ENCODE results near the gene CEP44.
"Not testable (repeated sequence)": the region's sequence is repeated elsewhere in the genome, so short reads cannot be mapped to it uniquely, and the experiment has no call there.

CEP44 gene

GRCh38 chr4:174279433-174280155, 4.1 kb upstream of the CEP44 start:
- no peak for ATAC-seq

GRCh38 chr4:174281182-174281737, 2.5 kb upstream of the CEP44 start:
- no peak for ATAC-seq

- no peak for ATAC-seq
Observed at GRCh38 chr4:174281901-174282300, 1.8 kb upstream of the CEP44 start.

GRCh38 chr4:174282836-174283506, 740 bp upstream of the CEP44 start:
- ATAC-seq, result peak; percentile 97 to 98

- ATAC-seq, result no peak
Observed at GRCh38 chr4:174284487-174284886, 776 bp downstream of the CEP44 start.

- ATAC-seq, result no peak
Observed at GRCh38 chr4:174286870-174287269, 3.2 kb downstream of the CEP44 start.

- no peak for ATAC-seq
Observed at GRCh38 chr4:174292473-174292872, 8.8 kb downstream of the CEP44 start.

- not testable (repeated sequence) for ATAC-seq
Observed at GRCh38 chr4:174294641-174295040, 10.9 kb downstream of the CEP44 start.

- not testable (repeated sequence) for ATAC-seq
Observed at GRCh38 chr4:174295142-174295541, 11.4 kb downstream of the CEP44 start.

- no peak for ATAC-seq
Observed at GRCh38 chr4:174303687-174304086, 20.0 kb downstream of the CEP44 start.

- ATAC-seq, result no peak
Observed at GRCh38 chr4:174304664-174305063, 21.0 kb downstream of the CEP44 start.

- ATAC-seq, result no peak
Observed at GRCh38 chr4:174305961-174306360, 22.2 kb downstream of the CEP44 start.

GRCh38 chr4:174307694-174308093, 24.0 kb downstream of the CEP44 start:
- no peak for ATAC-seq

GRCh38 chr4:174312993-174313392, 29.3 kb downstream of the CEP44 start:
- no peak for ATAC-seq

- ATAC-seq, result no peak
Observed at GRCh38 chr4:174314274-174314673, 30.6 kb downstream of the CEP44 start.

GRCh38 chr4:174314770-174315169, 31.1 kb downstream of the CEP44 start:
- ATAC-seq, result no peak

GRCh38 chr4:174316546-174316945, 32.8 kb downstream of the CEP44 start:
- ATAC-seq, result no peak

GRCh38 chr4:174316954-174317353, 33.2 kb downstream of the CEP44 start:
- no peak for ATAC-seq

GRCh38 chr4:174317531-174317930, 33.8 kb downstream of the CEP44 start:
- ATAC-seq, result no peak

GRCh38 chr4:174318829-174319764, 35.4 kb downstream of the CEP44 start:
- no peak for ATAC-seq

- ATAC-seq, result no peak
Observed at GRCh38 chr4:174320494-174321199, 36.9 kb downstream of the CEP44 start.

- ATAC-seq, result no peak
Observed at GRCh38 chr4:174324236-174324635, 40.5 kb downstream of the CEP44 start.
